H9 (cell line): ENCODE results near the gene PDS5B. TPM values are rescaled to one million over a fixed set of nuclear protein-coding genes. Genes with fewer than 3 reads are reported as not detected.

Experiments
- DNase-seq: peaks from one replicate; pipeline ENCODE4 v3.0.0-alpha.2; 2017
- H2AFZ ChIP-seq: one replicate; pipeline ENCODE4 v1.6.1; 2013; ENCODE audit warnings: mild to moderate bottlenecking, low read length, control low read depth, moderate library complexity
- H2AK5ac ChIP-seq: 2 replicates; pipeline ENCODE4 v1.6.1; 2013; ENCODE audit warnings: low read length, control low read depth, mixed read lengths; ENCODE audit not compliant: insufficient read length
- H2BK120ac ChIP-seq: one replicate; pipeline ENCODE4 v1.6.1; 2013; ENCODE audit warnings: low read depth, mild to moderate bottlenecking, low read length, control low read depth, inconsistent platforms; ENCODE audit not compliant: poor library complexity, severe bottlenecking
- H2BK12ac ChIP-seq: 2 replicates; pipeline ENCODE4 v1.6.1; 2013; ENCODE audit warnings: low read length, control low read depth, mixed read lengths, low read depth; ENCODE audit not compliant: insufficient read length
- H2BK15ac ChIP-seq: 2 replicates; pipeline ENCODE4 v1.6.1; 2013; ENCODE audit warnings: low read depth, low read length, control low read depth
- H2BK20ac ChIP-seq: one replicate; pipeline ENCODE4 v1.6.1; 2013; ENCODE audit warnings: low read depth, mild to moderate bottlenecking, low read length, control low read depth, inconsistent platforms; ENCODE audit not compliant: poor library complexity, severe bottlenecking
- H2BK5ac ChIP-seq: 2 replicates; pipeline ENCODE4 v1.6.1; 2013; ENCODE audit warnings: low read length, control low read depth, mixed read lengths; ENCODE audit not compliant: insufficient read length
- H3K14ac ChIP-seq: 2 replicates; pipeline ENCODE4 v1.6.1; 2013; ENCODE audit warnings: low read length, control low read depth; ENCODE audit not compliant: insufficient read depth
- H3K18ac ChIP-seq: 2 replicates; pipeline ENCODE4 v1.6.1; 2013; ENCODE audit warnings: low read depth, mild to moderate bottlenecking, mixed read lengths, low read length, control low read depth; ENCODE audit not compliant: insufficient read length
- H3K23ac ChIP-seq: 2 replicates; pipeline ENCODE4 v1.6.1; 2013; ENCODE audit warnings: low read length, control low read depth, mixed read lengths, low read depth; ENCODE audit not compliant: insufficient read length
- H3K23me2 ChIP-seq: 2 replicates; pipeline ENCODE4 v1.6.1; 2013; ENCODE audit warnings: low read depth, mild to moderate bottlenecking, mixed read lengths, low read length, control low read depth; ENCODE audit not compliant: insufficient read length, poor library complexity, severe bottlenecking
- H3K27ac ChIP-seq: 2 replicates; pipeline ENCODE4 v1.5.1; 2013; ENCODE audit warnings: low read length, control low read depth, mixed read lengths, low read depth; ENCODE audit not compliant: insufficient read length
- H3K27me3 ChIP-seq: 2 replicates; pipeline ENCODE4 v1.6.1; 2013; ENCODE audit warnings: low read length, control low read depth, inconsistent platforms; ENCODE audit not compliant: insufficient read depth
- H3K4ac ChIP-seq: 2 replicates; pipeline ENCODE4 v1.6.1; 2013; ENCODE audit warnings: low read depth, mild to moderate bottlenecking, control low read depth, inconsistent platforms, low read length, moderate library complexity
- H3K4me1 ChIP-seq: 2 replicates; pipeline ENCODE4 v1.6.1; 2013; ENCODE audit warnings: low read length, control low read depth, inconsistent platforms; ENCODE audit not compliant: insufficient read depth
- H3K4me2 ChIP-seq: 2 replicates; pipeline ENCODE4 v1.6.1; 2013; ENCODE audit warnings: low read length, control low read depth, mixed read lengths; ENCODE audit not compliant: insufficient read length, insufficient read depth
- H3K56ac ChIP-seq: 2 replicates; pipeline ENCODE4 v1.6.1; 2013; ENCODE audit warnings: low read depth, mild to moderate bottlenecking, mixed read lengths, low read length, control low read depth; ENCODE audit not compliant: insufficient read length
- H3K79me1 ChIP-seq: 2 replicates; pipeline ENCODE4 v1.6.1; 2013; ENCODE audit warnings: low read depth, mild to moderate bottlenecking, moderate library complexity, low read length, control low read depth, inconsistent platforms; ENCODE audit not compliant: insufficient read depth, poor library complexity, severe bottlenecking
- H3K79me2 ChIP-seq: 2 replicates; pipeline ENCODE4 v1.6.1; 2013; ENCODE audit warnings: low read length, control low read depth, inconsistent platforms; ENCODE audit not compliant: insufficient read depth
- H3K9ac ChIP-seq: 2 replicates; pipeline ENCODE4 v1.6.1; 2013; ENCODE audit warnings: low read length, control low read depth, mixed read lengths; ENCODE audit not compliant: insufficient read length; ENCODE audit errors: extremely low read depth
- H3K9me3 ChIP-seq: one replicate; pipeline ENCODE4 v1.6.1; 2013; ENCODE audit warnings: low read depth, low read length, inconsistent platforms; ENCODE audit not compliant: control insufficient read depth
- H3T11ph ChIP-seq: one replicate; pipeline ENCODE4 v1.6.1; 2013; ENCODE audit warnings: mild to moderate bottlenecking, low read length, control low read depth, inconsistent platforms
- H4K20me1 ChIP-seq: one replicate; pipeline ENCODE4 v1.6.1; 2013; ENCODE audit not compliant: control insufficient read depth, insufficient read length, insufficient read depth
- H4K5ac ChIP-seq: 2 replicates; pipeline ENCODE4 v1.6.1; 2013; ENCODE audit warnings: low read depth, mild to moderate bottlenecking, mixed read lengths, low read length, control low read depth; ENCODE audit not compliant: insufficient read length
- H4K8ac ChIP-seq: replicated peaks from 2 replicates; pipeline ENCODE4 v1.6.1; 2013; ENCODE audit warnings: low read length, control low read depth, mixed read lengths, low read depth; ENCODE audit not compliant: insufficient read length
- H4K91ac ChIP-seq: 2 replicates; pipeline ENCODE4 v1.6.1; 2013; ENCODE audit warnings: low read depth, mild to moderate bottlenecking, moderate library complexity, mixed read lengths, low read length, control low read depth; ENCODE audit not compliant: insufficient read length
- H3K27ac Mint-ChIP-seq, 3 experiments: 2 replicates in 2 of 3; 3 replicates in 1 of 3; pipeline ENCODE4 v1.8.0; 2020 to 2021; ENCODE audit warnings: mixed read lengths in 3 of 3, mild to moderate bottlenecking in 1 of 3, moderate library complexity in 1 of 3
- H3K27me3 Mint-ChIP-seq: 2 replicates; pipeline ENCODE4 v1.8.0; 2021; ENCODE audit warnings: low read depth, mild to moderate bottlenecking, moderate library complexity, mixed read lengths
- H3K36me3 Mint-ChIP-seq, 3 experiments: 2 replicates in 2 of 3; 3 replicates in 1 of 3; pipeline ENCODE4 v1.8.0; 2020 to 2021; ENCODE audit warnings: low read depth in 3 of 3, mixed read lengths in 3 of 3; ENCODE audit not compliant: insufficient read depth in 1 of 3
- H3K4me1 Mint-ChIP-seq, 2 experiments: 2 replicates each; pipeline ENCODE4 v1.8.0; 2020; ENCODE audit warnings: mixed read lengths in 2 of 2
- H3K4me3 Mint-ChIP-seq, 2 experiments: 2 replicates in 1 of 2; 3 replicates in 1 of 2; pipeline ENCODE4 v1.8.0; 2020 to 2021; ENCODE audit warnings: mild to moderate bottlenecking in 2 of 2, mixed read lengths in 2 of 2, moderate library complexity in 1 of 2
- H3K9me3 Mint-ChIP-seq, 2 experiments: 2 replicates in 1 of 2; 3 replicates in 1 of 2; pipeline ENCODE4 v1.8.0; 2020; ENCODE audit warnings: mild to moderate bottlenecking in 2 of 2, mixed read lengths in 2 of 2, moderate library complexity in 1 of 2
- WGBS: extraction: QIAGEN DNeasy Blood & Tissue Kit; methylation state at CpG from one replicate; pipeline ENCODE4 v1.1.7; 2013; ENCODE audit warnings: missing lambda C conversion rate, low lambda C conversion rate, mixed read lengths; ENCODE audit not compliant: insufficient read length; ENCODE audit errors: extremely low coverage; 5-methylcytosine and 5-hydroxymethylcytosine counted together
- total RNA-seq: library from RNA; stranded (reverse); gene quantifications from 2 replicates; pipeline ENCODE4 v1.2.1, GENCODE V29; 2021
- TF ChIP-seq, protein P1 (sequence below): fragments of 200-600 bp; sonication (generic); conservative IDR thresholded peaks from 3 replicates; pipeline ENCODE4 v1.8.0; 2021; ENCODE audit warnings: antibody characterized with exemption, mild to moderate bottlenecking

Gene PDS5B
- total RNA-seq, 1 experiment from 2014 or later, result 50.0 TPM

DNA sequence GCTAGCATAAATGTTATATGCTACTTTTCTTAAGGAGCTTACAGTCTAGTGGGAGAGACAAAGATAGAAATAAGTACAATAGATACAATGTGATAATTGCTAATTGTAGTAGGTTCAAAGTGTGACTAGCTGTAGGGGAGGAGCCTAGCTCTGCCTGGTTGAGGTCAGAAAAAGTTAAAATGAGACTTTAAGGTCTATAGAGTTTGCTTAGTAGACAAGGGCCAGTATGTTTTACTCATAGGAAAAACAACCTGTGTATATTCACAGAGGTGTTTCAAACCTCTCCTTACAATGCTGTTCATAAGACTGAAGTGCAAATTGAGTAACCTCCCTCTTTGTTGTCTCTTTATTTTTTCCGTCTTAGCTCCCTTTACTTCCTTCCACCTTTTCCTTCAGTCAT, 56.1 kb downstream of the PDS5B start:
- no peak for DNase-seq
- peaks cover 3% of the 10 kb centered on the region; the same call in 1 of the 2 replicates for H3K4me1 ChIP-seq
- H3K79me2 ChIP-seq, result peaks cover 18% of the 10 kb centered on the region; the same call in 1 of the 2 replicates
- no CpG with 5 or more reads among the region's 1 CpG for WGBS
- no peak overlapping the region for H2BK12ac ChIP-seq
- no peak overlapping the region for H3K4ac ChIP-seq
- H3K79me1 ChIP-seq, result peaks cover 3% of the 10 kb centered on the region
- H3K56ac ChIP-seq, result no peak overlapping the region
- no peak overlapping the region for H3K27ac ChIP-seq
- no peak overlapping the region for H3K23ac ChIP-seq
- no peak overlapping the region for H2AFZ ChIP-seq
- no peak overlapping the region for H4K91ac ChIP-seq
- H3K27me3 ChIP-seq, result no peaks in the 10 kb centered on the region
- H3K9ac ChIP-seq, result no peak overlapping the region
- no peaks in the 10 kb centered on the region for H4K20me1 ChIP-seq
- H3K23me2 ChIP-seq, result no peaks in the 10 kb centered on the region
- Mint-ChIP-seq H3K36me3 (no peaks in the 10 kb centered on the region), H3K4me3 (no peak overlapping the region), H3K27me3 (no peaks in the 10 kb centered on the region), H3K27ac (0 out of 7 replicates have a peak overlapping the region, but pooled peaks of 1 of the 3 experiments have one; percentile 5), H3K4me1 (peaks cover 21 to 25% of the 10 kb centered on the region in 2 experiments), H3K9me3 (no peaks in the 10 kb centered on the region)
- no peak overlapping the region for H2BK5ac ChIP-seq
- no peak overlapping the region for H4K5ac ChIP-seq
- no peak overlapping the region for H2AK5ac ChIP-seq
- no peak overlapping the region for H3K14ac ChIP-seq
- no peak overlapping the region for H2BK15ac ChIP-seq
- H2BK20ac ChIP-seq, result no peak overlapping the region
- H3K9me3 ChIP-seq, result no peaks in the 10 kb centered on the region
- H3T11ph ChIP-seq, result no peak overlapping the region
- no peak overlapping the region for H2BK120ac ChIP-seq
- TF ChIP-seq, protein P1, sequence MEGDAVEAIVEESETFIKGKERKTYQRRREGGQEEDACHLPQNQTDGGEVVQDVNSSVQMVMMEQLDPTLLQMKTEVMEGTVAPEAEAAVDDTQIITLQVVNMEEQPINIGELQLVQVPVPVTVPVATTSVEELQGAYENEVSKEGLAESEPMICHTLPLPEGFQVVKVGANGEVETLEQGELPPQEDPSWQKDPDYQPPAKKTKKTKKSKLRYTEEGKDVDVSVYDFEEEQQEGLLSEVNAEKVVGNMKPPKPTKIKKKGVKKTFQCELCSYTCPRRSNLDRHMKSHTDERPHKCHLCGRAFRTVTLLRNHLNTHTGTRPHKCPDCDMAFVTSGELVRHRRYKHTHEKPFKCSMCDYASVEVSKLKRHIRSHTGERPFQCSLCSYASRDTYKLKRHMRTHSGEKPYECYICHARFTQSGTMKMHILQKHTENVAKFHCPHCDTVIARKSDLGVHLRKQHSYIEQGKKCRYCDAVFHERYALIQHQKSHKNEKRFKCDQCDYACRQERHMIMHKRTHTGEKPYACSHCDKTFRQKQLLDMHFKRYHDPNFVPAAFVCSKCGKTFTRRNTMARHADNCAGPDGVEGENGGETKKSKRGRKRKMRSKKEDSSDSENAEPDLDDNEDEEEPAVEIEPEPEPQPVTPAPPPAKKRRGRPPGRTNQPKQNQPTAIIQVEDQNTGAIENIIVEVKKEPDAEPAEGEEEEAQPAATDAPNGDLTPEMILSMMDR, result no peak
- no peak overlapping the region for H3K18ac ChIP-seq
- H4K8ac ChIP-seq, result no peak overlapping the region
- H3K4me2 ChIP-seq, result no peak overlapping the region
